GM04504 (cell line): ENCODE measurements around the gene PARD3.
"Not testable (repeated sequence)": the region's sequence is repeated elsewhere in the genome, so short reads cannot be mapped to it uniquely, and the experiment has no call there.

Source experiments
- DNase-seq: peaks from one replicate; pipeline ENCODE4 v3.0.0-alpha.2; 2012; ENCODE audit warnings: low read depth

PARD3 gene

DNA sequence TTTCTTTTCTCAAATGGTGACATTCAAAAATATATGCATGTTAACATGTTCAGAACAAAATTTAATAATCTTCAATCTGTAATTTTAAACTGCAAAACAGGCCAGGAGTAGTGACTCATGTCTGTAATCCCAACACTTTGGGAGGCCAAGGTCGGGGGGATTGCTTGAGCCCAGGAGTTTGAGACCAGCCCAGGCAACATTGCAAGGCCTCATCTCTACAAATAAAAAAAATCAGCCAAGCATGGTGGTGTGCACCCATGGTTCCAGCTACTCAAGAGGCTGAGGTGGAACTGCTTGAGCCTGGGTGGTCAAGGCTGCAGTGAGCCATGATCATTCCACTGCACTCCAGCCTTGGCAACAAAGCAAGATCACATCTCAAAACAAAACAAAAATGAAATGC is 394.3 kb downstream of the PARD3 start:
- no peak for DNase-seq

DNA sequence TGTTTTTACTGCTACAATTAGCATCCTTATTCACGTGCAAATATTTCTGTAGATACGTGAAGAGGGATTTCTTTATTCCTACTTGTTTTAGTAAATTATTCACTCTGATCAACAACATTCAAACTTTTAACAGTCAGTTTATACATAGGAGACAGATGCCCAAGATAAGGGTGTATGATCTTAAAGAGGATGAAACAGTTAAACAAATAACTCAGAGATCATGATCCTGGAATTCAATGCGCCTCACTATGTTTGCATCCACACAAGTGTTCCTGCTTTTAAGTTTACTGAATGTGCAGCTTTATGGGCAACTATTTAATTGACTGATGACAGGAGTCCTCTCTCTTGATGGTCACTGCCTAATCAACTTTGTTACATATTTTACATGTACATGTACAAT is 394.8 kb downstream of the PARD3 start:
- DNase-seq, result no peak

DNA sequence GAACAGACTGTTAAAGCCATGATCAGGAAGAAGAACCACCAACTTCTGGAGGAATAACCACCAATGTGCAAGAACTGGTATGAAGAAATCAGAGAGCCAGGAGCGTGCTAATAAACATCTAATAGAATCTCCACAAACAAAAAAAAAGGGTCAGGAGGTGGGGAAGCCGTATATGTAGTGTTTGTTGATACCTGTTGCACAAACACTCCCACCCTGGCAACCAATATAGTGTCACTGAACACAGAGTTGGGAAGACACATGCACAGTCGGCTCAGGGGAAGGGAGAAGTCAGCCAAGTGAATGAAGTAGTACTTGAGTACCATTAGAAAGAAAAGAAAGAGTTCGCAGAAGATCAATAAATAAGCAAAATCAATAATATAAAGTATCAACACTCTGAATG is 400.1 kb downstream of the PARD3 start:
- DNase-seq, result no peak

DNA sequence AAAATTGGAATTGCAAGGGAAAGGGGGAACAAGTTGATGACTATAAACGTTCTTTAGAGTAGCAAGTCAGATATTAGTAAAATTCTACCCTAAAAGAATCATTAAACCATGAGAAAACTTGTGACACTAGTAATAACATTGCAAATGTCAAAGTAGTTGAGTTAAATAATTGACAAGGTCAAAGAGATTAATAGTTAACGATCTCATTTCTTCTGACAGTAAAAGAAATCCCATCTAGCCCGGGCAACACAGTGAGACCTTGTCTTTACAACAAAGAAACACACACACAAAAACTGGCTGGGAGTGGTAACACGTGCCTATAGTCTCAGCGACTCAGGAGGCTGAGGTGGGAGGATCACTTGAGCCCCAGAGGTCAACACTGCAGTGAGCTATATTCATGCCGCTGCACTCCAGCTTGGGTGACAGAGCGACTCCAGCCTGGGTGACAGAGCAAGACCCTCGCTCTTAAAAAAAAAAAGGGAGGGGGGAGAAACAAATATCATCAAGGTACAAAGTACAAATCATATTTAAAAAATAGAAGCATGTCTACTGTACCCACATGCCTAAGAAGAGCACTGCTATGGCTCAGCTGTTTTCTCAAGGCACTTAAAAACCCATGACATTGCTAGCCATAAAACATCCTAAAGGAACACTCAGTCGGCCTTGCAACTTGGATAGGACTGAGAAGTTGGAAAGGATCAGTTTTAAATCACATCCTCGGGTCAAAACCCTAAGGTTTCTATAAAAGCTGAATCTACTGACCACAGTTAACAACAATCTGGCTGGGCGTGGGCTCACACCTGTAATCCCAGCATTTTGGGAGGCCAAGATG is 401.1 kb downstream of the PARD3 start:
- DNase-seq, result no peak

DNA sequence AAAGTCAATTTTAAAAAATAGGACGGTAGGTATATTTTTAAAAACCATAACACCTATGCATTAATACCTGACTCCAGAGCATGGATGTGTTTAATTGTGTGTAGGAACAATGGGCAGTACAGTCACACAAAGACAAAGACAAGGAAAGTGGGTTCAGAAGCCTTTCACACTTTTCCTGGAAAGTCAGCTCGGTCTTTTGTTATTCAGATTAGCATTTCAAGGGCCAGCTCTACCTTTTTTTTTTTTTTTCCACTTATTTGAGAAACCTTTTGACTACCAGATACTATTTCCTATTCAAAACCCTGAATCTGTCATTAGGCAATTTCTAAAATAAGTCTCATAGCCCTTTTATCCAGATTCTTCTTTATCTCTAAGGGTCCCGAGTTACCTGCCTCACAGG is 401.9 kb downstream of the PARD3 start:
- no peak for DNase-seq

GRCh38 chr10:34408956-34409355 is 406.1 kb downstream of the PARD3 start:
- DNase-seq, result no peak

GRCh38 chr10:34408381-34408780 is 406.7 kb downstream of the PARD3 start:
- no peak for DNase-seq

DNA sequence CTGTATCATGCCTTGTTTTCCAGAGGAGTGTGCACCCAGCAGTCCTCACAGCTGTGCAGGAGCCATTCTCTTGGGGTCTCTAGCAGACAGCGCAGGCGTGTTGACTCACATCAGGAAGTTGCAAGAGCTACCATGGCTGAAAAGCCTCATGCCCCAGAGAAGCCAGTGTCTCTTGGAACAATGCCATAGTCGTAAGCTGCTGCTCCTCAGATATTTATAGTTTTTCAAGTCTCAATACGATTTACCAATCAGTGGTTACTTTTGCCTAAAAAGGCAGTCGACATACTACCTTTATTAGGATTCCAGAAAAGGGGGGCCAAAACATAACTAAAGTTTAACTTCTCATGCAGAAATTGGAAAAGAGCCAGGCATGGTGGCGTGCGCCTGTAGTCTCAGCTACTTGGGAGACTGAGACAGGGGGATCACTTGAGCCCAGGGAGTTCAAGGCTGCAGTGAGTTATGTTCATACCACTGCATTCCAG is 407.7 kb downstream of the PARD3 start:
- DNase-seq, result no peak

DNA sequence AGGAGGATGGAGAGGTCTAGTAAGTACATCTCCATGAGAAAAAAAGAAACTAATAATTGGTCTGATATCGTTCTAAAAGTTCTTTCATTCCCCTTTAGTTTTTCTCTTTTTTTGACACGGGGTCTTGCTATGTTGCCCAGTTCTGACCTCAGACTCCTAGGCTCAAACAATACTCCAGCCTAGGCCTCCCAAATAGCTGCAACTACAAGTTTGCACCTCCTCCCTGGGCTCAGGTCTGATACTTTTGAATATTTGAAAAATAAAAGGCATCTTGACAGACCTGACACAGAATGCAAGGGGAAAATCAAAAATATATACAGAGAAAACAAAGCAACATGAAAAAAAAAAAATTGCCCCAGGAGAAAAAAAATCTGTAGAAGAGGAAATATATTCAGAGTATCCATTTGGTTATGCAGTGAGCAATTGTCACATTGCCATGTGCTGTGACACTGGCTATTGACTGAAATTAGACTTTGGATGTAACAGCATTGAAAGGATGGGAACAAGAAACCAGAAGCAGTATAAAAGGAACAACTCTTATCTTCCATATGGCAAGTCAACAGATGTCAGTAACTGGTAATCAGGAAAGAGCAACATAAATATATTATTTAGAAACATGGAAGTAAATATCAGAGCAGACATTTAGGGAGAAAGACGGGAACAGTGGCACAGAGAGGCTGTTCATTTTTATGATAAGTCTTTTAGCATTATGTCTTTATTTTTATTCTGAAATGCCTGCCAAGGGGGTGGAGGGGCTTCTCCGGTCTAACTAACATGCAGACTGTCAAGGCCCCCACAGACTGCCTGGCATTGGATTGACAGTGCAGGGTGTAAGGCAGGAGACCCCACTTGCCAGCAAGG is 408.4 kb downstream of the PARD3 start:
- DNase-seq, result no peak

DNA sequence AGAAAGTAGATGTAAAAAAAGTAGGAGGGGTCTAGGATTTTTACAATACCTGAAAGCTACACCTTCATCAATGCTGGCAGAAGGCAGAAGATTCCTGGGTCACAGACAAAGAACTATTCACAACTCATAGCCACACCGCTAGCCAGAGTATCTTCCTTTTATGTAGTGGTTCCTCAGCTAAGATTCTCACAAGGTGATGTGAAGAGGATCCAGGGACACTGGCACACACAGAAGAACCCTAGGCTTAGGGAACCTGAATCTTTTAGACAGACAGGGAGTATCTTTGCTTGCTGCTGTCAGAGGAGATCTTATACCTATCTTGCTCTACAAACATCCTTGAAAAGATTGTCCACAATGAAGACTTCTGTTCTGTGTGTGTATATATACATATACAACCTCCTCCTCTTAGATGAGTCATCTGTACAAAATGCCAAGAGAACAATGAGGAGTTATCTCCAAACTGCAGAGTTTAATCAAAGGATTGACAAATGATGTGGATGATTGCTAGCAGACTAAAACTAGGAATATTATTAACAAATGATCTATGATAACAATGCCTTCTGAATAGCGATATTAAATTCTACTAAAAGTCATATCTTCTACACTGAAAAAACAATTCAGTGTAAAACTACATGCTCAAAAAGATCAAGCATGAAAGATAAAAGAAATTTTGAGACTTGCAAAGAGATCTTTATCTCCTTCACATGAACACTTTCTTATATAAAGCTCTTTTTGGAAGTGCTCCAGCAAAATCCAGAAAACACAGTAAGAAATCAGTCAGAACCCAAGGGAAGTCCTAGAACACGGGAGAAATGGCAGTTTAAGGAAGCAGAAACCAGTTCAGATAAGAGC is 409.3 kb downstream of the PARD3 start:
- no peak for DNase-seq

DNA sequence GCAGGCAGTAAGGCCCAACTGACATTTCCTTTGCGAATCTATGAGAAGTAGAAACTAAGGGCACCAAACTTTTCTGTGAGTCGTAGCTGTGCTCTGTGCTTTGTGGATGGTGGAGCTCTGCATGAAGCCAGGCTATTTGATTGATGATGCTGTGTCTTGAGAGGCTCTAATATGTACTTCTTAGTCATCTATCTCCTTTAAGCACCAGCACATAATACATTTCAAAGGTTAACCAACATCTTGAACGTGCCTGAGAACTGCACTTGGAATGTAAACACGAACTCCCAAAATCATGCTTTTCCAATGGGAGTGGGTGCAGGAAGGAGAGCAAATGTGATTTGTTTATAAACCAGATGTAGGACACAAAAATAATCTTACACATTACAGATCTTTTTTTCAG is 411.6 kb downstream of the PARD3 start:
- no peak for DNase-seq

DNA sequence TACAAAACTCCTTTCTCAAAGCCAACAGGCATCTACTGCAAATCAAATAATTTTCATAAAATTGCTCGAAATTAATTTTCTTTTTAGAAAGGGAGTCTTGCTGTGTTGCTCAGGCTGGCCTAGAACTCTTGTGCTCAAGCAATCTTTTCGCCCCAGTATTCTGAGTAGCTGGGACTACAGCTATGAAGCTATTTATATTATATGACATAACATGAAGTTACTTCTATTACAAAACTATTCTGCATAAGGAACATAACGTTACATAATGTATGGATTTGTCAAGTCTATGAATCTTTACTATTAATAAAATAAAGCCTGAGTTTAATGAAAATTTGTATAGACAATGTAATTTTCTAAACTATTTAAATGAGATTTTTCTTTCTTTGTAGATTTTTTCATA is 415.0 kb downstream of the PARD3 start:
- no peak for DNase-seq

GRCh38 chr10:34399013-34399412 is 416.1 kb downstream of the PARD3 start:
- no peak for DNase-seq

DNA sequence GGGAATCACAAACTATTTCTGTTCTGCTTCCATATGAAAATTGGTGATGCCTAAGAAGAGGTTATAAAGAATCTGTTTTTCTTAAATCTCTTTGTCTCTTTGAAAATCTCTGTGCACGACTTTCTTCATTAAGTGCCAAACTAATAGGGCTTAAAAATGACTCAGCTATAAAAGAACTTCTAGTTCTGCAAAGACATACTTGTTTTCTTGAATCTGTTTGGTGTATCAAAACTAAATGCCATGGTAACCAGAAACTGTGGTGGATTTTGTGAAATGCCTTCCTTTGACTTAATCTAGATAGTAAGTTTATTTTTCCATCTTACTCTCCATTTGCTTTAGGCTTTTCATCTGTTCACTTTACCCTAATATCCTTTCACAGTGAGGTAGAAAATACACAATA is 417.8 kb downstream of the PARD3 start:
- no peak for DNase-seq

GRCh38 chr10:34396663-34397062 is 418.4 kb downstream of the PARD3 start:
- DNase-seq, result no peak

- DNase-seq, result no peak
Measured at GRCh38 chr10:34392641-34393170, 422.4 kb downstream of the PARD3 start.

- not testable (repeated sequence) for DNase-seq
Measured at GRCh38 chr10:34391168-34391567, 423.9 kb downstream of the PARD3 start.

DNA sequence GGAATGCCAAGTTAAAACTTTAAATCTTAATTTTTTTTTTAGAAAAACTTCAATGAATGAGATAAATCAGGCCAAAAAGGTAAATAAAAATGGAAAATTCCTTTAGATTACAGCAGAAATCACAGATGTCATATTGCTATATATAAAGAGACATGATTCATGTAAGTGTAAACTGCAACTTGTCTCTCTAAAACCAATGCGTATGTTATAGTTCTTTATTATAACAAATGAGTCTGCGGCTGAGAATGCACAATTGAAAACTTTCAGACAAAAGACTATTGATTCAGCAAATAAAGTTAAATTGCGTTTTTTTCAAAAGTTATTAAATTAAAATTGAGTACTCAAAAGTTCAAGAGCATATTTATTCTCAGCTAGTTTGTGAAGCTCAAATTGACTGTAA is 425.3 kb downstream of the PARD3 start:
- DNase-seq, result no peak

DNA sequence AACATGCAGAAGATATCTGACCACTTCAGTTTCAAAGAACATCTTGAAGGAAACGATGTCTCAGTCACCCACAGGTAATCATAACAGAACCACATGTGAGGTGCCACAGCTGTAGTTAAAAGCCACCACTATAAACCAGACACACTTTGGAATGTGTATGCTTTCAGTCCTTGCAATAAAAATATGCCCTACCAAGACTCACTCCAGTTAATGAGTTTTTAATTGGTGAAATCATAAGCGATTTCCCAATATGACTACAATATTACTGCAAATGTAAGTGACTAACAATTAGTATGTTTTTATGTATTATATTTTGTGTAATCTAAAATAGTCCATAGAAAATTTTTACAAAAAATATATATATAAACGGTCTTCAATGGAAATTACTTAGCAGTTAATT is 428.2 kb downstream of the PARD3 start:
- DNase-seq, result no peak

- DNase-seq, result no peak
Measured at GRCh38 chr10:34384372-34384771, 430.7 kb downstream of the PARD3 start.

- no peak for DNase-seq
Measured at GRCh38 chr10:34382626-34383025, 432.5 kb downstream of the PARD3 start.

- DNase-seq, result no peak
Measured at GRCh38 chr10:34380856-34381255, 434.2 kb downstream of the PARD3 start.
